ENCODE data around the gene AUTS2. TPM values are rescaled to one million over a fixed set of nuclear protein-coding genes. Genes with fewer than 3 reads are reported as not detected.

Gene AUTS2
- polyA plus RNA-seq, 3 donors: 0.08 to 0.35 TPM; not detected in 1

- no peaks in the 10 kb centered on the region for H4K20me1 ChIP-seq (ENCODE audit: insufficient read depth, low read length)
- no CpG with 5 or more reads among the region's 1 CpG for WGBS (ENCODE audit: insufficient coverage)
- H3K4me2 ChIP-seq (replicated peaks; ENCODE audit: extremely low read depth, low read length, poor library complexity, severe bottlenecking): no peak overlapping the region
- no peak overlapping the region for H3K9ac ChIP-seq (ENCODE audit: insufficient read depth, low read length, poor library complexity, severe bottlenecking)
- TF ChIP-seq CTCF (IDR thresholded peaks at IDR 0.05): no peak
- peaks cover 0 to 2% (median 0%) of the 10 kb centered on the region in 3 donors for H3K27me3 Mint-ChIP-seq (ENCODE audit: low read depth in 3 of 3)
- no peaks in the 10 kb centered on the region for H3K36me3 Mint-ChIP-seq
- DNase-seq: no peak
- H3K27me3 ChIP-seq (ENCODE audit: control insufficient read depth in 2 of 2, insufficient read depth in 2 of 2, low read length in 2 of 2): no peaks in the 10 kb centered on the region
- intact Hi-C loops (cut with micrococcal nuclease): no loop called here
- no peak overlapping the region for H2AFZ ChIP-seq (ENCODE audit: insufficient read depth, low read depth, low read length, poor library complexity, severe bottlenecking)
- no peaks in the 10 kb centered on the region for H3K9me3 ChIP-seq (replicated peaks in 1 of 2; ENCODE audit: control insufficient read depth in 1 of 2, insufficient read depth in 1 of 2, low read length in 2 of 2)
- H3K36me3 ChIP-seq (replicated peaks in 1 of 2; ENCODE audit: control insufficient read depth in 1 of 2, insufficient read depth in 2 of 2, low read length in 2 of 2): no peaks in the 10 kb centered on the region
- no peaks in the 10 kb centered on the region for H3K4me1 ChIP-seq (ENCODE audit: control insufficient read depth in 1 of 2, insufficient read depth in 2 of 2, low read length in 2 of 2)
- no peak overlapping the region for H3K4me3 ChIP-seq (replicated peaks in 1 of 3; ENCODE audit: low read depth in 2 of 3, low read length in 3 of 3)
- no peak overlapping the region for H3K4me3 Mint-ChIP-seq
- H3K79me2 ChIP-seq (ENCODE audit: insufficient read depth, low read length): no peaks in the 10 kb centered on the region
- H3K9me3 Mint-ChIP-seq: peaks cover 0 to 8% (median 3%) of the 10 kb centered on the region in 7 donors
- H3K27ac ChIP-seq (ENCODE audit: low read depth in 1 of 2, low read length in 2 of 2): no peak overlapping the region
- H3K4me1 Mint-ChIP-seq: no peaks in the 10 kb centered on the region
- no peak overlapping the region for H3K27ac Mint-ChIP-seq
These were observed 1039.5 kb downstream of the AUTS2 start for GRCh38 chr7:70637726-70638125.

- intact Hi-C loops (cut with micrococcal nuclease): no loop called here
- no peaks in the 10 kb centered on the region for H4K20me1 ChIP-seq (ENCODE audit: insufficient read depth, low read length)
- H3K36me3 ChIP-seq (replicated peaks in 1 of 2; ENCODE audit: control insufficient read depth in 1 of 2, insufficient read depth in 2 of 2, low read length in 2 of 2): no peaks in the 10 kb centered on the region
- no peak overlapping the region for H3K27ac Mint-ChIP-seq
- H3K9me3 Mint-ChIP-seq: peaks cover 0 to 8% (median 3%) of the 10 kb centered on the region in 7 donors
- H3K27me3 Mint-ChIP-seq (ENCODE audit: low read depth in 3 of 3): peaks cover 0 to under 1% (median 0%) of the 10 kb centered on the region in 3 donors
- TF ChIP-seq CTCF (IDR thresholded peaks at IDR 0.05): no peak
- no peaks in the 10 kb centered on the region for H3K4me1 Mint-ChIP-seq
- no peak overlapping the region for H3K4me3 ChIP-seq (replicated peaks in 1 of 3; ENCODE audit: low read depth in 2 of 3, low read length in 3 of 3)
- no peaks in the 10 kb centered on the region for H3K36me3 Mint-ChIP-seq
- H3K27me3 ChIP-seq (ENCODE audit: control insufficient read depth in 2 of 2, insufficient read depth in 2 of 2, low read length in 2 of 2): no peaks in the 10 kb centered on the region
- H2AFZ ChIP-seq (ENCODE audit: insufficient read depth, low read depth, low read length, poor library complexity, severe bottlenecking): no peak overlapping the region
- no peak for DNase-seq
- no peak overlapping the region for H3K9ac ChIP-seq (ENCODE audit: insufficient read depth, low read length, poor library complexity, severe bottlenecking)
- H3K4me3 Mint-ChIP-seq: no peak overlapping the region
- no peaks in the 10 kb centered on the region for H3K79me2 ChIP-seq (ENCODE audit: insufficient read depth, low read length)
- no peak overlapping the region for H3K27ac ChIP-seq (ENCODE audit: low read depth in 1 of 2, low read length in 2 of 2)
- H3K4me1 ChIP-seq (ENCODE audit: control insufficient read depth in 1 of 2, insufficient read depth in 2 of 2, low read length in 2 of 2): no peaks in the 10 kb centered on the region
- no peak overlapping the region for H3K4me2 ChIP-seq (replicated peaks; ENCODE audit: extremely low read depth, low read length, poor library complexity, severe bottlenecking)
- 91% methylated on average over 13 of the region's 17 CpGs for WGBS (ENCODE audit: insufficient coverage)
- H3K9me3 ChIP-seq (replicated peaks in 1 of 2; ENCODE audit: control insufficient read depth in 1 of 2, insufficient read depth in 1 of 2, low read length in 2 of 2): no peaks in the 10 kb centered on the region
These were observed 1040.2 kb downstream of the AUTS2 start for GRCh38 chr7:70638158-70639107.

Measured in CD14-positive monocyte (primary cell).